Head of caudate nucleus (tissue), 42 donors: ENCODE data around the gene CDPF1.
"Not testable (repeated sequence)": the region's sequence is repeated elsewhere in the genome, so short reads cannot be mapped to it uniquely, and the experiment has no call there.

Experiments
- DNase-seq, 42 donors: peaks; one replicate each; pipeline versions ENCODE4 v3.0.0 to v3.0.0-alpha.2; 2020 to 2021; ENCODE audit warnings: mixed read lengths in 7 of 42
- intact Hi-C: fragments of 100-400 bp; cut with DNase I; formaldehyde crosslinking; loops from one replicate; pipeline ENCODE4 v1.15.0; 2022

CDPF1 gene

GRCh38 chr22:46264520-46264919 lies 14.4 kb upstream of the CDPF1 start:
- intact Hi-C loops, result not testable (repeated sequence)
- DNase-seq, result peak in 1 of 42 donors; percentile 10

- intact Hi-C loops, result no loop called here
These were observed 13.1 kb upstream of the CDPF1 start, which contains the start of gene PKDREJ for GRCh38 chr22:46263216-46263590. Gene PKDREJ, minus strand, starts transcription at chr22:46263343. Its CDS starts 21 bp downstream, at chr22:46263322.

GRCh38 chr22:46262449-46263215 lies 12.5 kb upstream of the CDPF1 start:
- DNase-seq, result peak in 37 of 42 donors; percentile 21 to 76 (median 48)
- intact Hi-C loops, result no loop called here

More at GRCh38 chr22:46263216-46263590, 13.1 kb upstream of the CDPF1 start, which contains the start of gene PKDREJ:
- peak in 2 of 42 donors; percentile 12 to 13 for DNase-seq

- intact Hi-C loops, result no loop called here
These were observed 9.9 kb upstream of the CDPF1 start for GRCh38 chr22:46260038-46260437.

GRCh38 chr22:46259374-46259773 lies 9.3 kb upstream of the CDPF1 start:
- intact Hi-C loops, result no loop called here

More at GRCh38 chr22:46260038-46260437, 9.9 kb upstream of the CDPF1 start:
- DNase-seq, result peak in 1 of 42 donors; percentile 5

GRCh38 chr22:46256358-46256958 lies 6.4 kb upstream of the CDPF1 start:
- DNase-seq, result no peak
- intact Hi-C loops, result no loop called here

More at GRCh38 chr22:46259374-46259773, 9.3 kb upstream of the CDPF1 start:
- DNase-seq, result peak in 3 of 42 donors; percentile 10 to 32 (median 28)

GRCh38 chr22:46251816-46252380 lies 1.8 kb upstream of the CDPF1 start:
- intact Hi-C loops, result no loop called here
- DNase-seq, result no peak

GRCh38 chr22:46251266-46251665 lies 1.2 kb upstream of the CDPF1 start:
- no peak for DNase-seq
- intact Hi-C loops, result no loop called here

- intact Hi-C loops, result no loop called here
- peak in 1 of 42 donors; percentile 35 for DNase-seq
These were observed 661 bp upstream of the CDPF1 start for GRCh38 chr22:46250783-46251125.

GRCh38 chr22:46247443-46247975 lies 2.6 kb downstream of the CDPF1 start:
- intact Hi-C loops, result loop anchor here (10.0 kb wide), 1 partner anchor 103 kb away; no protein-coding TSS in a partner anchor
- no peak for DNase-seq

GRCh38 chr22:46246178-46246577 lies 3.9 kb downstream of the CDPF1 start:
- intact Hi-C loops, result loop anchor here (10.0 kb wide), 1 partner anchor 101 kb away; no protein-coding TSS in a partner anchor

GRCh38 chr22:46245511-46245910 lies 4.6 kb downstream of the CDPF1 start:
- peak in 38 of 42 donors; percentile 33 to 83 (median 55) for DNase-seq
- intact Hi-C loops, result loop anchor here (10.0 kb wide), 1 partner anchor 101 kb away; no protein-coding TSS in a partner anchor

More at GRCh38 chr22:46246178-46246577, 3.9 kb downstream of the CDPF1 start:
- no peak for DNase-seq

- intact Hi-C loops, result loop anchor here (10.0 kb wide), 1 partner anchor 100 kb away; no protein-coding TSS in a partner anchor
These were observed 5.3 kb downstream of the CDPF1 start for GRCh38 chr22:46244771-46245170.

GRCh38 chr22:46242076-46242475 lies 8.0 kb downstream of the CDPF1 start:
- no peak for DNase-seq
- intact Hi-C loops, result loop anchor here (10.0 kb wide), 1 partner anchor 97 kb away; no protein-coding TSS in a partner anchor

More at GRCh38 chr22:46244771-46245170, 5.3 kb downstream of the CDPF1 start:
- no peak for DNase-seq

- intact Hi-C loops, result loop anchor here (10.0 kb wide), 1 partner anchor 97 kb away; no protein-coding TSS in a partner anchor
- DNase-seq, result no peak
These were observed 8.6 kb downstream of the CDPF1 start for GRCh38 chr22:46241396-46242007.

- DNase-seq, result no peak
- intact Hi-C loops, result loop anchor here (10.0 kb wide), 1 partner anchor 96 kb away; no protein-coding TSS in a partner anchor
These were observed 9.2 kb downstream of the CDPF1 start for GRCh38 chr22:46240907-46241306.

GRCh38 chr22:46240506-46240905 lies 9.6 kb downstream of the CDPF1 start:
- no peak for DNase-seq
- intact Hi-C loops, result loop anchor here (10.0 kb wide), 1 partner anchor 96 kb away; no protein-coding TSS in a partner anchor

GRCh38 chr22:46240073-46240472 lies 10.0 kb downstream of the CDPF1 start:
- intact Hi-C loops, result loop anchor here (10.0 kb wide), 1 partner anchor 95 kb away; no protein-coding TSS in a partner anchor

More at GRCh38 chr22:46240073-46240472, 10.0 kb downstream of the CDPF1 start:
- DNase-seq, result peak in 1 of 42 donors; percentile 26
